Ectodermal cell (in vitro differentiated cells): Measurements from ENCODE around the gene TMEM255A.
A peak's percentile ranks its signal among the peaks of the same experiment; 100 is the strongest.

Experiments used
- H3K27ac ChIP-seq: 2 replicates; pipeline ENCODE4 v1.7.0; 2013; ENCODE audit warnings: mild to moderate bottlenecking, low read depth, low read length; ENCODE audit not compliant: insufficient read depth, poor library complexity, severe bottlenecking
- H3K27me3 ChIP-seq: 2 replicates; pipeline ENCODE4 v1.7.0; 2013; ENCODE audit warnings: mild to moderate bottlenecking, low read length; ENCODE audit not compliant: insufficient read depth, control insufficient read depth, poor library complexity, severe bottlenecking
- H3K36me3 ChIP-seq: one replicate; pipeline ENCODE4 v1.7.0; 2013; ENCODE audit warnings: low read length; ENCODE audit not compliant: control insufficient read depth, insufficient read depth
- H3K4me1 ChIP-seq: one replicate; pipeline ENCODE4 v1.7.0; 2013; ENCODE audit warnings: low read length; ENCODE audit not compliant: control insufficient read depth, insufficient read depth
- H3K4me3 ChIP-seq: 2 replicates; pipeline ENCODE4 v1.7.0; 2013; ENCODE audit warnings: low read depth, low read length, control low read depth; ENCODE audit not compliant: insufficient read depth
- H3K9me3 ChIP-seq: 2 replicates; pipeline ENCODE4 v1.7.0; 2013; ENCODE audit warnings: mild to moderate bottlenecking, low read length, moderate library complexity; ENCODE audit not compliant: control insufficient read depth
- WGBS, 2 experiments: methylation state at CpG; one replicate each; pipeline ENCODE4 v1.1.7; 2013; ENCODE audit warnings: missing lambda C conversion rate in 2 of 2; 5-methylcytosine and 5-hydroxymethylcytosine counted together

The TMEM255A gene

DNA sequence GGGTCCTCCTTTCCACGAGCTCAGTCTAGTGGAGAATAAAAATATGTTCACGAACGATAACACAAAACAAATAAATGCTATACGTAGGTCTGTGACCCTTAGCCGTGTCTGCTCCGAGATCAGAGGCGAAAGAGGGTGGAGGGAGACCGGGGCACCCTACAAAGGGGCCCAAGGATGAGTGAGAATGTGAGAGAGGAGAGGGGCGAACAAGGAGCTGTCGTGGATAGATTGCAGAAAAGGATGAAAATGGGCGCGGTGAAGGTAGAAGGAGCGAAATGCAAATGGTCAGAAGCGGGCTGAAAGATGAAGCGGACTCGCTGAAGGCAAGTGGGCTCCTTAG is 66.9 kb downstream of the TMEM255A start:
- Histone ChIP-seq H3K4me1 (no peaks in the 10 kb centered on the region), H3K27ac (no peak overlapping the region), H3K9me3 (no peaks in the 10 kb centered on the region), H3K4me3 (peak overlapping the region; percentile 51), H3K27me3 (peaks cover 38% of the 10 kb centered on the region), H3K36me3 (no peaks in the 10 kb centered on the region)
- WGBS, 2 experiments: 0 to 1% methylated on average over 13 to 16 of the region's 16 CpGs

DNA sequence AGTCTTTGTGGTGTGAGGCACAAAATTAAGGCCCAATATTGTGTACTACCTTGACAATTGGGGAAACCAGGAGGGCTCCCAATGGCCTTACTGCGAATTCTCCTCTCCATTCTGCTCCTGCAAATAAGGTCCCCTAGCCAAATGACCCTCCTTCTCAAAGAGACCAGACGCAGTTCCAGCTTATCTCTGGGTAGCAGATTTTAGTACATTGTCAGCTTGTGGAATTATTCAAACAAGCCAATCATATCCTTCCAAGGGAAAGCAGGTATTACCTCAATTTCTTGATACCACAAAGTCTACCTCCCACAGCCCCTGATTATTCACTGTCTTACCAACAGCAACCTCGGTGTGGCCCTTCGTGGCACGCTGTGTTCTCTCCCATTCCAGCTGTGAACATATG is 68.4 kb downstream of the TMEM255A start:
- H3K9me3 ChIP-seq: no peaks in the 10 kb centered on the region
- H3K27me3 ChIP-seq: peaks cover 23% of the 10 kb centered on the region
- no peak overlapping the region for H3K4me3 ChIP-seq
- 80 to 95% methylated on average over 2 to 5 of the region's 5 CpGs for WGBS, 2 experiments
- H3K27ac ChIP-seq: no peak overlapping the region
- no peaks in the 10 kb centered on the region for H3K36me3 ChIP-seq
- no peaks in the 10 kb centered on the region for H3K4me1 ChIP-seq

DNA sequence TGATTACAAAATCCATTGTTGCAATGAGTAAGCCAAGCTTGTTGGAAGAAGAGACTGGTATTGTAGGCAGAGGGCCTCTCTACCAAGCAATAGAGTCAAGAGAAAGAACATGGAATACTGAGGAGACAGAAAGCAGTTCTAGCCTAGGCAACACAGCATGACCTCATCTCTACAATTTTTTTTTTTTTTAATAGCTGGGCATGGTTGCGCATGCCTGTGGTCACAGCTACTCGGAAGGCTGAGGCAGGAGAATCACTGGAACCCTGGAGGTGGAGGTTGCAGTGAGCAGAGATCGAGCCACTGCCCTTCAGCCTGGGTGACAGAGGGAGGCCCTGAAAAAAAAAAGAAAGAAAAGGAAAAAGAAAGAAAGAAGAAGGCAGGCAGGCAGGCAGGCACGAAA is 72.3 kb downstream of the TMEM255A start:
- no peaks in the 10 kb centered on the region for H3K9me3 ChIP-seq
- H3K27ac ChIP-seq: no peak overlapping the region
- H3K27me3 ChIP-seq: no peaks in the 10 kb centered on the region
- H3K4me1 ChIP-seq: no peaks in the 10 kb centered on the region
- 94 to 96% methylated on average over 4 of the region's 4 CpGs for WGBS, 2 experiments
- no peaks in the 10 kb centered on the region for H3K36me3 ChIP-seq
- no peak overlapping the region for H3K4me3 ChIP-seq

DNA sequence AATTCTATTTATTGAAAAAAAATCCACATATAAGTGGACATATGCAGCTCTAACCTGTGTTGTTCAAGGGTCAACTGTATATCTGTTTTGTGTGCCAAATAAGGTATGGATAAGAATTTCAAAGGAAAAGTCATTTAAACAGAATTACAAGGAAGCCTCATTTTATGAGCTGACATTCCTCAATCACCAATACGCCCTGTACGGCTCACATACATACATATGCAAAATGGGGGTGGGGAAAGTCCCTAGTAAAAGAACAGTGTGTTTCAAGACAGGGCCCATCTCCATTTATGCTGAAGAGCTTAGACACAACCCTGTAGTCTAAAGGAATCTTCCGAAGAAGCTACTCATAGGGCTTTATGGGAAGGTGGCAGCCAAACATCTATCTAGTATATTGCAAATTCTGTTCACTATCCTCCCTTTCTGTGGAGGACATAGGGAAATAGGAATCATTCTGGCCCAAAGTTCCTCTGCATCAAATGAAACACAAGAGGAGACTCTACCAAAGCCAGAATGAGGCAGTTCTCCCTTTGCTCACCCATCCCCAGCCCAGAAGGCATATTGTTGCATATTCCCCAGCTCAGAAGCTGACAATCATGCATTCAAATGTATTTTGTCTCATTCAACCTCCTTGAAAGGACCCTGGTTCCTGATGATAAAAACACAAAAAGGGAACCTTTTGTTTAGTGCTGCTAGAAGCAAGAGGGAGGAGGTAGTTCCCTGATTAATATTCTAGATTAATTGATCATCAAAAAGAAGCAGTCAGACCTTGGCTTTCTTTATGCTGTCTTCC is 74.4 kb downstream of the TMEM255A start:
- H3K27ac ChIP-seq: no peak overlapping the region

DNA sequence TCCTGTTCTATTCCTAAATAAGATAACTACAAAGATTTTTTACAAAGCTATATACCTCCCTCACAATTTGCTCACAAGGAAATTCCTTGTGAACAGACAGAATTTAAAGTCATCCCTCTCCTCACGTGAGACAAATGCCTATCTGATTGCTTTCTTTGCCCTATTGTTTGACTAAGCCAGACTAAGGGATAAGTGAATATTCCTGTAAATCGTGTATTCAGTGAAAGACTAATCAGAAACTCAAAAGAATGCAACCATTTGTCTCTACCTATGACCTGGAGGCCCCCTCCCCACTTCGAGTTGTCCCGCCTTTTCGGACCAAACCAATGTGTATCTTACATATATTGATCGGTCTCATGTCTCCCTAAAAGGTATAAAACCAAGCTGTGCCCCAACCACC is 76.0 kb downstream of the TMEM255A start:
- Histone ChIP-seq H3K36me3 (no peaks in the 10 kb centered on the region), H3K4me1 (no peaks in the 10 kb centered on the region), H3K9me3 (no peaks in the 10 kb centered on the region), H3K4me3 (no peak overlapping the region), H3K27ac (no peak overlapping the region), H3K27me3 (no peaks in the 10 kb centered on the region)
- 85 to 90% methylated on average over 5 to 6 of the region's 6 CpGs for WGBS, 2 experiments

More for the DNA sequence above, 74.4 kb downstream of the TMEM255A start:
- H3K27me3 ChIP-seq: no peaks in the 10 kb centered on the region
- H3K9me3 ChIP-seq: no peaks in the 10 kb centered on the region
- no peaks in the 10 kb centered on the region for H3K4me1 ChIP-seq
- no peaks in the 10 kb centered on the region for H3K36me3 ChIP-seq
- WGBS, 2 experiments: 100% methylated on average over 2 to 3 of the region's 3 CpGs
- H3K4me3 ChIP-seq: no peak overlapping the region

DNA sequence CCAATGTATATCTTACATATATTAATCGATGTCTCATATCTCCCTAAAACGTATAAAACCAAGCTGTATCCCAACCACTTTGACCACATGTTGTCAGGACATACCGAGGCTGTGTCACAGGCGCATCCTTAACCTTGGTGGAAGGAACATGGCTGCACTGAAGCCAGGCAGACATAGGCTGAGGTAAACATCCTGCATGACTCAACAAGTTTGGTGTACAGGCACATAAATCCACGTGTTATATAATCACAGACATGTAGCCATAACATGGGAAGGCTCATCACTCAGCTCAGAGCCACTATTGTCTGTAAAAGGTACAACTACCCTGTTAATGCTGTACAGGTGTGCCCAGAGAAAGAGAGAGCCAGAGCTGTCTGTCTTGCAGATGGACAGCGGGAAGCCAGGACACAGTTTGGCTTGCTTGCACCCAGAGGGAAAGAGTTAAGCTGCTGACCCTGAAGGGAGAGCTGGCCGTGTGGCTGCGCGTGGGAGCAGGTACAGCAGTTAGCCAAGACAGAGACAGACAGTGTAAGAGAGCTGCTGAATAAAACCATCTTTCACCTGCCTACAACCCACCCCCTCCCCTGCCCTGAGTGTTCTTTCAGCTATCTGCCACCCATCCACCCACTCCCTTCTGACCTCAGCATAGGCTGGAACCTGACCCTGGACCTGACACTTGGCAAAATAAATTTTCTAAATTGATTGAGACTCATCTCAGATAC is 82.9 kb downstream of the TMEM255A start:
- no peak overlapping the region for H3K27ac ChIP-seq
- H3K4me1 ChIP-seq: no peaks in the 10 kb centered on the region
- WGBS, 2 experiments: 87 to 94% methylated on average over 9 of the region's 9 CpGs
- H3K36me3 ChIP-seq: no peaks in the 10 kb centered on the region
- no peaks in the 10 kb centered on the region for H3K27me3 ChIP-seq
- H3K9me3 ChIP-seq: no peaks in the 10 kb centered on the region
- no peak overlapping the region for H3K4me3 ChIP-seq

DNA sequence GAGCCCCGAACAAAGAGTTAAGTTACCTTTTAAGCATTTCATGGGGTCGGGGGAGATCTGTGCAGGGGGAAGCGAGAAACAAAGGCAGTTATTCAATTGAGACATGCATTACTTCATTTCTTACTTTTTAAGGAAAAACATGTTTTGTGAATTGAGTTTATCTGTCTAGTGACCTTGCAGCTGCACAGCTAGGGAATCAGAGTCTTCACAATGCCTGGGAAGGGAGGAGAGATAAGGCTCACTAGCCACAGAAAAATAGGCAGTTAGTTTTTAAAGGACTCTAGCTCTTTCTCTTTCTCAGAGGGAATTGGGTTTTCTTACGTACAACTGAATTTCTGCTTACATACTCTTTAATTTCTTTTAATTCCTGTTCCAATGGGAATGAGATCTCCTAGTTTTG is 86.9 kb downstream of the TMEM255A start:
- H3K36me3 ChIP-seq: no peaks in the 10 kb centered on the region
- H3K4me3 ChIP-seq: no peak overlapping the region
- no peaks in the 10 kb centered on the region for H3K4me1 ChIP-seq
- 82 to 98% methylated on average over 3 of the region's 4 CpGs for WGBS, 2 experiments
- H3K9me3 ChIP-seq: no peaks in the 10 kb centered on the region
- no peak overlapping the region for H3K27ac ChIP-seq
- no peaks in the 10 kb centered on the region for H3K27me3 ChIP-seq

DNA sequence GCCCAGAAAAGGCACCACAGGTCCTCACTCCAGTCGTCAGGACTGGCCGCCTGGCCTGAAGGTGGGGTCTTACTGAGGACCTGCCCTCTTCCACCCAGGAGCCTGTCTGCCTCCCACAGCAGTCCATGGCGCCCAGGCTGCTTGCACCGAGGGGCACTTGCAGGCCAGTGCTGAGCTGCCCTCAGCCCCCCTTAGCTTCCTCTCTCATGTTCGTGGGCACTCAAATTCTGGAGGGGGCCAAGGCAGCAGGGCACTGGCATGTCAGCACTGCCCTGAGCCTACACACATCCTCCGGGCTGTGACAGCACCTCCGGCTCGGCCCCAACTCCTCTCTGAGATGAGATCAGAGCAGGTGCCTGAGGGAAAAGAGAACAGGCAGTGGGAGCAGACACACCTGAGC is 87.9 kb downstream of the TMEM255A start:
- Histone ChIP-seq H3K4me1 (no peaks in the 10 kb centered on the region), H3K4me3 (no peak overlapping the region), H3K36me3 (no peaks in the 10 kb centered on the region), H3K27ac (no peak overlapping the region), H3K27me3 (no peaks in the 10 kb centered on the region), H3K9me3 (no peaks in the 10 kb centered on the region)
- WGBS, 2 experiments: 92 to 93% methylated on average over 8 of the region's 8 CpGs

DNA sequence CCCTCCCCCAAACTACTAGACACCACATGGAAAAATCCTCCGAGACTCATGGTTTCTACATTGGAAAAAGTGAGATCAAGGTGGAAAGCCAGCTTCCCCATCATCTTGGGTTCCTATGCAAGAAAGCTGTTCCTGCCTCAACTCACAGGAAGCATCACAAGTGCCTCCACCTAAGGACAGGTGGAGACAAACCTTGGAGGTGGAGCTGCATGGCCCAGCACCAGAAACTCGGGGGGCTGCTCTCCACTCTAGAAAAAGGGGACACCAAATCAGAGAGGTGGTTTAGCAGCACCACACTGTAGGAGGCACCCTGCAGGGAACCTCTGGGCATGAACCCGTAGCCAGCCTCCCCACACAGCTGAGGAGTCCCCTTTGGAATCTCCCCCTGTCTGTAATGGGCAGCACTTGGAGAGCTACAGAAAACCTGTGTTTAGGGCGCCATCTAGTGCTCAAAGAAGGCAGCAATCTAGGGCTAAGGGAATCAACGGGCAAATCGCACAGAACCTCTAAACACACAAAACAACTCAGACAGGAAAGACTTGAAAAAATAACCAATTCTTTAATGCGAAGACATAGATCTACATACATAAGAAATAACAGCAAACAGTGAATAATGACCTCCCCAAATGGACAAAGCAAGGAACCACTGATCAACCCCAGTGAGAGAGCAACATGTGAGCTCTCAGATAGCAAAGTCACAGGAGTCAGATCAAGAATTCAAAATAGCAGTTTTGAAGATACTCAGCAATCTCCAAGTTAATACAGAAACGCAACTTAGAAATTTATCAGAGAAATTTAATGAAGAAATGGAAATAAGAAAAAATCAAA is 97.6 kb downstream of the TMEM255A start:
- 32 to 39% methylated on average over 6 to 7 of the region's 8 CpGs for WGBS, 2 experiments
- no peak overlapping the region for H3K27ac ChIP-seq

More for the DNA sequence above, 97.6 kb downstream of the TMEM255A start:
- Histone ChIP-seq H3K36me3 (no peaks in the 10 kb centered on the region), H3K27me3 (no peaks in the 10 kb centered on the region), H3K4me1 (no peaks in the 10 kb centered on the region), H3K9me3 (no peaks in the 10 kb centered on the region), H3K4me3 (no peak overlapping the region)
